Neural crest cell (in vitro differentiated cells): Measurements from ENCODE around the gene F5. TPM values are rescaled to one million over a fixed set of nuclear protein-coding genes. Genes with fewer than 3 reads are reported as not detected.

ENCODE experiments used
- DNase-seq: peaks from one replicate; pipeline ENCODE4 v3.0.0; 2021; ENCODE audit warnings: low read depth, mixed read lengths, low spot score
- H3K27ac Mint-ChIP-seq: one replicate; pipeline ENCODE4 v1.8.0; 2021; ENCODE audit warnings: mild to moderate bottlenecking, mixed read lengths; ENCODE audit not compliant: unreplicated experiment
- H3K27me3 Mint-ChIP-seq: 2 replicates; pipeline ENCODE4 v1.8.0; 2021; ENCODE audit warnings: low read depth, mild to moderate bottlenecking, mixed read lengths
- H3K36me3 Mint-ChIP-seq: 2 replicates; pipeline ENCODE4 v1.8.0; 2021; ENCODE audit warnings: low read depth, mild to moderate bottlenecking, mixed read lengths
- H3K4me1 Mint-ChIP-seq: 2 replicates; pipeline ENCODE4 v1.8.0; 2021; ENCODE audit warnings: mixed read lengths
- H3K4me3 Mint-ChIP-seq: one replicate; pipeline ENCODE4 v1.8.0; 2021; ENCODE audit warnings: mild to moderate bottlenecking, mixed read lengths
- H3K9me3 Mint-ChIP-seq: 2 replicates; pipeline ENCODE4 v1.8.0; 2021; ENCODE audit warnings: mixed read lengths
- total RNA-seq: library from RNA; stranded (reverse); gene quantifications from 2 replicates; pipeline ENCODE4 v1.2.1, GENCODE V29; 2021
- TF ChIP-seq, protein P1 (sequence below): fragments of 200-600 bp; sonication (generic); conservative IDR thresholded peaks from 2 replicates; pipeline ENCODE4 v1.5.0; 2021; ENCODE audit warnings: antibody characterized with exemption, mild to moderate bottlenecking

F5 gene
- total RNA-seq, 1 donor from 2014 or later: not detected

- TF ChIP-seq, protein P1, sequence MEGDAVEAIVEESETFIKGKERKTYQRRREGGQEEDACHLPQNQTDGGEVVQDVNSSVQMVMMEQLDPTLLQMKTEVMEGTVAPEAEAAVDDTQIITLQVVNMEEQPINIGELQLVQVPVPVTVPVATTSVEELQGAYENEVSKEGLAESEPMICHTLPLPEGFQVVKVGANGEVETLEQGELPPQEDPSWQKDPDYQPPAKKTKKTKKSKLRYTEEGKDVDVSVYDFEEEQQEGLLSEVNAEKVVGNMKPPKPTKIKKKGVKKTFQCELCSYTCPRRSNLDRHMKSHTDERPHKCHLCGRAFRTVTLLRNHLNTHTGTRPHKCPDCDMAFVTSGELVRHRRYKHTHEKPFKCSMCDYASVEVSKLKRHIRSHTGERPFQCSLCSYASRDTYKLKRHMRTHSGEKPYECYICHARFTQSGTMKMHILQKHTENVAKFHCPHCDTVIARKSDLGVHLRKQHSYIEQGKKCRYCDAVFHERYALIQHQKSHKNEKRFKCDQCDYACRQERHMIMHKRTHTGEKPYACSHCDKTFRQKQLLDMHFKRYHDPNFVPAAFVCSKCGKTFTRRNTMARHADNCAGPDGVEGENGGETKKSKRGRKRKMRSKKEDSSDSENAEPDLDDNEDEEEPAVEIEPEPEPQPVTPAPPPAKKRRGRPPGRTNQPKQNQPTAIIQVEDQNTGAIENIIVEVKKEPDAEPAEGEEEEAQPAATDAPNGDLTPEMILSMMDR: no peak
- H3K27me3 Mint-ChIP-seq: peaks cover 28% of the 10 kb centered on the region
- no peak overlapping the region for H3K4me3 Mint-ChIP-seq
Measured at GRCh38 chr1:169624912-169625311, 38.6 kb upstream of the F5 start.

DNA sequence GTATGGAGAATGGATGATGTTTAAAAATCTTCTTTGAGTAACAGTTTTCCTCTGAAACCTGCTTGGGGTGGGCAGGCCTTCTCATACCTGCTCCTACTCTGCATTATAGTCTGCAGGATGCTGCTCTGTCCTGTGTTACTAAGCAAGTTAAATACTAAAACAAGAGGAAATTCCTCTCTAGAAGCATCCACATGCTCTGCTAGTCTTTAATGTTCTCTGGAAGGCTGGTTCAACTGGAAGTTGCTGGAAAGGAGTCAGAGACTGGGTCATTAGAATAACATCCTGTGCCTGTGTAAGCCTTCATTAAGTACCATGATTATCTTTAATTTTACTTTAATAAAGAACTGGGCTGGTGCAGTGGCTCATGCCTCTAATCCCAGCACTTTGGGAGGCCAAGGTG, 37.8 kb upstream of the F5 start:
- DNase-seq: no peak
- H3K27ac Mint-ChIP-seq: no peak overlapping the region
- H3K4me3 Mint-ChIP-seq: no peak overlapping the region
- H3K9me3 Mint-ChIP-seq: no peaks in the 10 kb centered on the region
- no peaks in the 10 kb centered on the region for H3K36me3 Mint-ChIP-seq
- H3K4me1 Mint-ChIP-seq: peaks cover 8% of the 10 kb centered on the region
- peaks cover 26% of the 10 kb centered on the region for H3K27me3 Mint-ChIP-seq
- TF ChIP-seq, protein P1: no peak

More at GRCh38 chr1:169624912-169625311, 38.6 kb upstream of the F5 start:
- DNase-seq: no peak
- Mint-ChIP-seq H3K36me3 (no peaks in the 10 kb centered on the region), H3K9me3 (no peaks in the 10 kb centered on the region), H3K4me1 (peaks cover 8% of the 10 kb centered on the region), H3K27ac (peak overlapping the region; percentile 95)

GRCh38 chr1:169623132-169623926, 37.0 kb upstream of the F5 start:
- Mint-ChIP-seq H3K4me3 (no peak overlapping the region), H3K27me3 (peaks cover 25% of the 10 kb centered on the region), H3K36me3 (no peaks in the 10 kb centered on the region), H3K4me1 (peaks cover 8% of the 10 kb centered on the region), H3K27ac (no peak overlapping the region), H3K9me3 (no peaks in the 10 kb centered on the region)
- no peak for DNase-seq
- TF ChIP-seq, protein P1: no peak

- no peak overlapping the region for H3K27ac Mint-ChIP-seq
Measured at GRCh38 chr1:169620565-169620964, 34.3 kb upstream of the F5 start.

GRCh38 chr1:169618367-169618766, 32.1 kb upstream of the F5 start:
- TF ChIP-seq, protein P1: no peak
- Mint-ChIP-seq H3K27ac (no peak overlapping the region), H3K9me3 (no peaks in the 10 kb centered on the region), H3K36me3 (no peaks in the 10 kb centered on the region), H3K4me3 (no peak overlapping the region), H3K4me1 (no peaks in the 10 kb centered on the region), H3K27me3 (peaks cover 53% of the 10 kb centered on the region)
- no peak for DNase-seq

More at GRCh38 chr1:169620565-169620964, 34.3 kb upstream of the F5 start:
- Mint-ChIP-seq H3K4me3 (no peak overlapping the region), H3K27me3 (peaks cover 38% of the 10 kb centered on the region), H3K9me3 (no peaks in the 10 kb centered on the region), H3K36me3 (no peaks in the 10 kb centered on the region), H3K4me1 (peaks cover 8% of the 10 kb centered on the region)
- TF ChIP-seq, protein P1: no peak
- no peak for DNase-seq
